OCI-LY7 (cell line): ENCODE measurements around the gene DCTD.

Experiments
- CTCF ChIP-seq: fragments of 200-600 bp; sonication (generic); conservative IDR thresholded peaks from 2 replicates; pipeline ENCODE4 v1.5.1; 2014; ENCODE audit warnings: mild to moderate bottlenecking, antibody characterized with exemption, low read length, moderate library complexity, mixed read lengths
- EZH2phosphoT487 ChIP-seq: fragments of 200-600 bp; sonication (generic); IDR thresholded peaks from 2 replicates; pipeline ENCODE4 v1.6.1; 2018; ENCODE audit warnings: low read depth, borderline replicate concordance, mild to moderate bottlenecking, mixed run types, antibody characterized with exemption, low read length, moderate library complexity, mixed read lengths

GRCh38 chr4:182901337-182901736 lies 15.8 kb downstream of the DCTD start:
- TF ChIP-seq CTCF, result no peak
- no peak for TF ChIP-seq EZH2phosphoT487
